Hypothalamus (tissue), 51 donors: ENCODE results near the gene ATOH7.

Source experiments
- DNase-seq, 51 donors: peaks; one replicate each; lab custom pipeline; 2025; lab: John Stamatoyannopoulos, UW

The ATOH7 gene

GRCh38 chr10:68184546-68184945 is 47.4 kb downstream of the ATOH7 start:
- DNase-seq = no peak
